NCI-H146 treated with DMSO at 0.1 percent for 48 hours (cell line): ENCODE data around the gene ZNF70.

ENCODE experiments used
- DNase-seq: peaks from one replicate; lab custom pipeline; 2025; ENCODE audit not compliant: unreplicated experiment; lab: John Stamatoyannopoulos, UW

ZNF70 gene

GRCh38 chr22:23718371-23719165, 32.3 kb downstream of the ZNF70 start:
- DNase-seq = no peak

GRCh38 chr22:23716811-23717801, 33.8 kb downstream of the ZNF70 start:
- peak; percentile 43 for DNase-seq

- DNase-seq = no peak
Observed at GRCh38 chr22:23715806-23716375, 35.0 kb downstream of the ZNF70 start.

- DNase-seq = no peak
Observed at GRCh38 chr22:23714596-23715578, 36.0 kb downstream of the ZNF70 start.

GRCh38 chr22:23713696-23714595, 37.0 kb downstream of the ZNF70 start:
- no peak for DNase-seq

GRCh38 chr22:23712256-23712655, 38.7 kb downstream of the ZNF70 start:
- DNase-seq = no peak

- no peak for DNase-seq
Observed at GRCh38 chr22:23709107-23709506, 41.8 kb downstream of the ZNF70 start.

GRCh38 chr22:23708270-23708669, 42.6 kb downstream of the ZNF70 start:
- no peak for DNase-seq

- no peak for DNase-seq
Observed at GRCh38 chr22:23705358-23705757, 45.6 kb downstream of the ZNF70 start.

- no peak for DNase-seq
Observed at GRCh38 chr22:23704829-23705228, 46.1 kb downstream of the ZNF70 start.

- no peak for DNase-seq
Observed at GRCh38 chr22:23704062-23704461, 46.9 kb downstream of the ZNF70 start.

- DNase-seq = no peak
Observed at GRCh38 chr22:23700706-23701105, 50.2 kb downstream of the ZNF70 start.

GRCh38 chr22:23698673-23699235, 52.2 kb downstream of the ZNF70 start:
- no peak for DNase-seq

GRCh38 chr22:23698094-23698493, 52.8 kb downstream of the ZNF70 start:
- DNase-seq = no peak

GRCh38 chr22:23697031-23697970, 53.6 kb downstream of the ZNF70 start:
- DNase-seq = no peak

- no peak for DNase-seq
Observed at GRCh38 chr22:23696326-23696851, 54.5 kb downstream of the ZNF70 start.

- no peak for DNase-seq
Observed at GRCh38 chr22:23695571-23696325, 55.2 kb downstream of the ZNF70 start.
